ENCODE results near the gene PQBP1. TPM values are rescaled to one million over a fixed set of nuclear protein-coding genes. Genes with fewer than 3 reads are reported as not detected.

PQBP1 gene
- total and polyA plus RNA-seq, 12 donors = 41.2 to 127 (median 55.3) TPM

DNA sequence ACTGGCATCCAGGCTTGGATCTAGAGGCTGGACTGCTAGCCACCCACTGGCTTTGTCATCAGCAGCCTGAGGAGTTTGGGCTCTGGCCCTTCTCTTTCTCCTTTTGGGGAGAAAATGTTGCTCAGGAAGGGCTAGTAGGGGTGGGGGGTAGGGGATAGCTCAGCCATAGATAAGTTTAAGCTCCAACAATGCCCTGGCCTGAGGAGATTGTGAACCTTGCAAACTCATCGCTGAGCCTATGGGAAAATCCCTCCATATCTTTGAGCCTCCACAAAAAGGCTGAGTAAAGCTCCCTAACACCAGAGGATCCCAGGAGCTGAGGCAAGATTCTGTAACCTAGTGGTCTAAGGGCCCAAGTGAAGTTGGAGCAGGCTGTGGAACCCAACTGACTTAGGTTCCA, 50.9 kb downstream of the PQBP1 start:
- H3K9me3 ChIP-seq = no peaks in the 10 kb centered on the region
- no peaks in the 10 kb centered on the region for H3K27me3 ChIP-seq
- intact Hi-C loops (cut with DNase I) = loop anchor here in 1 of 10 donors (5.0 kb wide), 1 partner anchor 301 kb away; no protein-coding TSS in a partner anchor
- H3K27ac ChIP-seq = no peak overlapping the region
- H3K4me3 ChIP-seq = no peak overlapping the region
- ATAC-seq (no peak), DNase-seq (no peak)
- peaks cover 0 to 14% (median 0%) of the 10 kb centered on the region in 9 donors for H3K36me3 ChIP-seq
- TF ChIP-seq CTCF (IDR thresholded peaks at IDR 0.05) = no peak
- H3K4me1 ChIP-seq = peaks cover 0 to 25% (median 14%) of the 10 kb centered on the region in 9 donors
- WGBS, 2 donors = 94 to 100% methylated on average over 1 of the region's 1 CpG

Other genes starting within 250 kb of the PQBP1 start
- gene WAS, start 214.1 kb upstream of the PQBP1 start, total RNA-seq = 10 to 100 TPM in 1 of 10 donors, 1 to 10 TPM in 8, under 1 TPM in 1; 0.86 to 14.3 (median 1.7) TPM
- gene WAS, start 214.1 kb upstream of the PQBP1 start, polyA plus RNA-seq = 1 to 10 TPM; 1.9 TPM
- 1 to 10 TPM; 2.2 to 5.6 (median 3.1) TPM for gene SUV39H1, start 201.2 kb upstream of the PQBP1 start, total RNA-seq
- gene SUV39H1, start 201.2 kb upstream of the PQBP1 start, polyA plus RNA-seq = 1 to 10 TPM; 1.4 to 4.6 TPM
- not detected for gene GLOD5, start 136.2 kb upstream of the PQBP1 start, total RNA-seq
- gene GLOD5, start 136.2 kb upstream of the PQBP1 start, polyA plus RNA-seq = not detected
- under 1 TPM in 2 of 10 donors, not detected in 8; 0.23 to 0.25 TPM for gene GATA1, start 111.3 kb upstream of the PQBP1 start, total RNA-seq
- under 1 TPM in 1 of 2 donors, not detected in 1; 0.07 TPM for gene GATA1, start 111.3 kb upstream of the PQBP1 start, polyA plus RNA-seq
- 10 to 100 TPM; 28.4 to 45.6 (median 32.3) TPM for gene HDAC6, start 95.9 kb upstream of the PQBP1 start, total RNA-seq
- 100 to 1,000 TPM in 1 of 2 donors, 10 to 100 TPM in 1; 31.7 to 102 TPM for gene HDAC6, start 95.9 kb upstream of the PQBP1 start, polyA plus RNA-seq
- gene ERAS, start 71.4 kb upstream of the PQBP1 start, total RNA-seq = not detected
- under 1 TPM in 1 of 2 donors, not detected in 1; 0.04 TPM for gene ERAS, start 71.4 kb upstream of the PQBP1 start, polyA plus RNA-seq
- gene PCSK1N, start 62.3 kb upstream of the PQBP1 start, total RNA-seq = under 1 TPM in 5 of 10 donors, not detected in 5; 0.36 to 0.78 (median 0.39) TPM
- under 1 TPM in 1 of 2 donors, not detected in 1; 0.03 TPM for gene PCSK1N, start 62.3 kb upstream of the PQBP1 start, polyA plus RNA-seq
- gene TIMM17B, start 162 bp upstream of the PQBP1 start, total RNA-seq = 10 to 100 TPM; 58.3 to 73.4 (median 64.7) TPM
- gene TIMM17B, start 162 bp upstream of the PQBP1 start, polyA plus RNA-seq = 100 to 1,000 TPM in 1 of 2 donors, 10 to 100 TPM in 1; 75.1 to 100 TPM
- 10 to 100 TPM in 8 of 10 donors, 1 to 10 TPM in 2; 9.0 to 18.2 (median 12.4) TPM for gene SLC35A2, start 13.7 kb downstream of the PQBP1 start, total RNA-seq
- 10 to 100 TPM in 1 of 2 donors, 1 to 10 TPM in 1; 6.4 to 27.7 TPM for gene SLC35A2, start 13.7 kb downstream of the PQBP1 start, polyA plus RNA-seq
- 10 to 100 TPM in 1 of 10 donors, 1 to 10 TPM in 9; 2.0 to 14.0 (median 3.3) TPM for gene PIM2, start 21.1 kb downstream of the PQBP1 start, total RNA-seq
- gene PIM2, start 21.1 kb downstream of the PQBP1 start, polyA plus RNA-seq = 1 to 10 TPM; 1.8 to 3.9 TPM
- gene OTUD5, start 59.7 kb downstream of the PQBP1 start, total RNA-seq = 10 to 100 TPM; 17.9 to 27.3 (median 24.7) TPM
- 10 to 100 TPM; 25.4 to 26.6 TPM for gene OTUD5, start 59.7 kb downstream of the PQBP1 start, polyA plus RNA-seq
- gene KCND1, start 73.9 kb downstream of the PQBP1 start, total RNA-seq = 1 to 10 TPM in 1 of 10 donors, under 1 TPM in 9; 0.13 to 1.7 (median 0.32) TPM
- gene KCND1, start 73.9 kb downstream of the PQBP1 start, polyA plus RNA-seq = under 1 TPM; 0.44 to 0.48 TPM
- gene GRIPAP1, start 104.3 kb downstream of the PQBP1 start, total RNA-seq = 10 to 100 TPM; 16.2 to 26.0 (median 21.9) TPM
- gene GRIPAP1, start 104.3 kb downstream of the PQBP1 start, polyA plus RNA-seq = 10 to 100 TPM; 16.6 to 34.1 TPM
- 10 to 100 TPM; 13.8 to 29.1 (median 16.1) TPM for gene TFE3, start 145.4 kb downstream of the PQBP1 start, total RNA-seq
- gene TFE3, start 145.4 kb downstream of the PQBP1 start, polyA plus RNA-seq = 10 to 100 TPM; 17.6 to 34.8 TPM
- 1 to 10 TPM in 7 of 10 donors, under 1 TPM in 3; 0.71 to 2.0 (median 1.2) TPM for gene CCDC120, start 161.1 kb downstream of the PQBP1 start, total RNA-seq
- 1 to 10 TPM in 1 of 2 donors, under 1 TPM in 1; 0.70 to 1.7 TPM for gene CCDC120, start 161.1 kb downstream of the PQBP1 start, polyA plus RNA-seq
- gene PRAF2, start 176.1 kb downstream of the PQBP1 start, total RNA-seq = 10 to 100 TPM in 1 of 10 donors, 1 to 10 TPM in 9; 5.4 to 16.9 (median 8.1) TPM
- 10 to 100 TPM; 24.4 to 26.5 TPM for gene PRAF2, start 176.1 kb downstream of the PQBP1 start, polyA plus RNA-seq
- gene WDR45, start 182.0 kb downstream of the PQBP1 start, total RNA-seq = 10 to 100 TPM; 45.7 to 84.7 (median 60.6) TPM
- 100 to 1,000 TPM in 1 of 2 donors, 10 to 100 TPM in 1; 87.7 to 107 TPM for gene WDR45, start 182.0 kb downstream of the PQBP1 start, polyA plus RNA-seq
- 10 to 100 TPM; 16.5 to 23.2 (median 20.0) TPM for gene GPKOW, start 225.8 kb downstream of the PQBP1 start, total RNA-seq
- gene GPKOW, start 225.8 kb downstream of the PQBP1 start, polyA plus RNA-seq = 10 to 100 TPM in 1 of 2 donors, 1 to 10 TPM in 1; 6.4 to 28.8 TPM